Endothelial cell of umbilical vein (primary cell): Measurements from ENCODE around the gene GNAQ. TPM values are rescaled to one million over a fixed set of nuclear protein-coding genes. Genes with fewer than 3 reads are reported as not detected.

Source experiments
- BruUV-seq: library from RNA; stranded (reverse); fragments of 400-500 nt; replicated peaks from 2 replicates; lab custom pipeline; 2021; lab: Mats Ljungman, UMichigan
- CTCF ChIA-PET: fragments of 300-600, 350-600 bp; sonication (Branson Sonifier 250); formaldehyde crosslinking; loops from one replicate; lab custom pipeline; 2021; ENCODE audit warnings: antibody characterized with exemption, inconsistent platforms; lab: Charles Lee
- POLR2A ChIA-PET: fragments of 300-600, 350-600 bp; sonication (Branson Sonifier 250); formaldehyde crosslinking; loops from one replicate; lab custom pipeline; 2021; ENCODE audit warnings: antibody characterized with exemption, inconsistent platforms; lab: Charles Lee
- DNase-seq: peaks from one replicate; pipeline ENCODE4 v3.0.0-alpha.2; 2011; ENCODE audit warnings: low read depth, low spot score
- FAIRE-seq: peaks from 2 replicates; lab custom pipeline; 2011; peaks lifted over from hg19 to GRCh38; lab: Jason Lieb, UNC
- H2AFZ ChIP-seq: 2 replicates; pipeline ENCODE4 v1.6.0; 2012; ENCODE audit warnings: low read depth, low read length, control low read depth, inconsistent platforms
- H3K27ac ChIP-seq: 2 replicates; pipeline ENCODE4 v1.5.1; 2011; ENCODE audit warnings: low read depth, mild to moderate bottlenecking, control low read depth, low read length, moderate library complexity; ENCODE audit not compliant: insufficient read depth
- H3K27me3 ChIP-seq, 2 experiments: 2 replicates each; pipeline versions ENCODE4 v1.6.0 to v1.6.1; 2011; ENCODE audit warnings: low read length in 2 of 2, mixed read lengths in 1 of 2; ENCODE audit not compliant: control insufficient read depth in 2 of 2, insufficient read depth in 2 of 2
- H3K36me3 ChIP-seq, 2 experiments: 2 replicates in 1 of 2; 3 replicates in 1 of 2; pipeline ENCODE4 v1.5.1; 2011; ENCODE audit warnings: low read length in 2 of 2, mild to moderate bottlenecking in 1 of 2, moderate library complexity in 1 of 2; ENCODE audit not compliant: control insufficient read depth in 2 of 2, insufficient read depth in 2 of 2; ENCODE audit errors: extremely low read depth in 1 of 2
- H3K4me1 ChIP-seq: 3 replicates; pipeline ENCODE4 v1.5.1; 2011; ENCODE audit warnings: mild to moderate bottlenecking, low read length; ENCODE audit not compliant: control insufficient read depth, insufficient read depth; ENCODE audit errors: extremely low read depth
- H3K4me2 ChIP-seq: 2 replicates; pipeline ENCODE4 v1.6.1; 2011; ENCODE audit warnings: low read length, control low read depth, mixed read lengths; ENCODE audit not compliant: insufficient read depth
- H3K4me3 ChIP-seq, 3 experiments: fragments of 200-600 bp in 1 of 3; sonication (generic), shearing (Covaris generic) in 1 of 3; replicated peaks in 1 of 3; 2 replicates each; pipeline ENCODE4 v1.5.1; 2011 to 2016; ENCODE audit warnings: control low read depth in 3 of 3, low read length in 3 of 3, mild to moderate bottlenecking in 2 of 3, inconsistent platforms in 1 of 3, low read depth in 1 of 3, moderate library complexity in 1 of 3; ENCODE audit not compliant: insufficient read depth in 1 of 3
- H3K79me2 ChIP-seq: 2 replicates; pipeline ENCODE4 v1.6.0; 2012; ENCODE audit warnings: low read length, inconsistent platforms; ENCODE audit not compliant: control insufficient read depth, insufficient read depth
- H3K9ac ChIP-seq: replicated peaks from 2 replicates; pipeline ENCODE3; 2011; ENCODE audit warnings: low read length, control low read depth; ENCODE audit not compliant: insufficient read depth; ENCODE audit errors: extremely low read depth
- H3K9me1 ChIP-seq: replicated peaks from 3 replicates; pipeline ENCODE4 v1.6.0; 2011; ENCODE audit warnings: mild to moderate bottlenecking, low read length; ENCODE audit not compliant: control insufficient read depth, insufficient read depth; ENCODE audit errors: extremely low read depth
- H3K9me3 ChIP-seq: replicated peaks from 2 replicates; pipeline ENCODE4 v1.5.1; 2012; ENCODE audit warnings: low read length, inconsistent platforms; ENCODE audit not compliant: control insufficient read depth, insufficient read depth
- H4K20me1 ChIP-seq: replicated peaks from 2 replicates; pipeline ENCODE3; 2011; ENCODE audit warnings: mild to moderate bottlenecking, low read length; ENCODE audit not compliant: control insufficient read depth, insufficient read depth; ENCODE audit errors: extremely low read depth
- GATA2 ChIP-seq: IDR thresholded peaks from 2 replicates; pipeline ENCODE4 v1.7.0; 2011; ENCODE audit warnings: low read depth, mild to moderate bottlenecking, moderate library complexity, mixed read lengths, low read length; ENCODE audit not compliant: insufficient read length, insufficient read depth
- MYC ChIP-seq: IDR thresholded peaks from one replicate; pipeline ENCODE4 v1.6.1; 2011; ENCODE audit warnings: mild to moderate bottlenecking, low read depth, low read length
- POLR2AphosphoS5 ChIP-seq: IDR thresholded peaks from 2 replicates; pipeline ENCODE4 v1.6.1; 2012; ENCODE audit warnings: low read depth, mild to moderate bottlenecking, control low read depth, low read length, moderate library complexity; ENCODE audit not compliant: insufficient read depth
- dilution Hi-C: fragments of 300-500 bp; cut with MboI; formaldehyde crosslinking; loops from one replicate; pipeline ENCODE4 v1.15.0; 2019; ENCODE audit warnings: low sequenced_read_pairs; ENCODE audit not compliant: extremely low pct_ligation_motif_present
- intact Hi-C: fragments of 100-400 bp; cut with micrococcal nuclease; formaldehyde crosslinking; loops from one replicate; pipeline ENCODE4 v1.10.0; 2022
- polyA plus RNA-seq, 4 experiments: library from polyadenylated mRNA; depleted of rRNA in 3 of 4; stranded (reverse) in 3 of 4; unstranded in 1 of 4; fragments of >200 nt; gene quantifications; 2 replicates each; pipeline versions ENCODE4 v1.2.1 to v1.2.3, GENCODE V29; 2011 to 2012; ENCODE audit warnings: missing spikeins in 1 of 4
- total RNA-seq: library from RNA; stranded (reverse); gene quantifications from 2 replicates; pipeline ENCODE4 v1.2.3, GENCODE V29; 2021
- TF ChIP-seq, protein P1 (sequence below), 2 donors: IDR thresholded peaks; 1 replicate in 1 of 2; 2 replicates in 1 of 2; pipeline ENCODE4 v1.5.1; 2011; ENCODE audit warnings: low read length in 2 of 2, mild to moderate bottlenecking in 2 of 2, moderate library complexity in 2 of 2, control low read depth in 1 of 2, inconsistent platforms in 1 of 2, low read depth in 1 of 2; ENCODE audit not compliant: insufficient read depth in 1 of 2; ENCODE audit errors: extremely low read depth in 1 of 2

The GNAQ gene
- total and polyA plus RNA-seq, 2 donors (not counting 3 experiments of a cell fraction or from before 2014, with no cell fraction given), result 26.1 to 67.3 TPM

GRCh38 chr9:77981332-77981731, 50.3 kb downstream of the GNAQ start:
- FAIRE-seq, result peak; percentile 80
- peaks cover 0 to 2% of the 10 kb centered on the region in 2 experiments for H3K36me3 ChIP-seq
- H3K4me1 ChIP-seq, result peaks cover 40% of the 10 kb centered on the region
- CTCF ChIA-PET, result interaction anchor here (0.9 to 2.2 kb wide), 7 partner anchors 8 to 142 kb away, joined by 3 to 22 read pairs (median 4); no protein-coding TSS in a partner anchor
- no peak overlapping the region for H3K27ac ChIP-seq
- dilution Hi-C loops, result no loop called here
- H3K27me3 ChIP-seq, result no peaks in the 10 kb centered on the region
- no peak overlapping the region for H3K4me3 ChIP-seq
- no peak overlapping the region for H2AFZ ChIP-seq
- peaks cover 58% of the 10 kb centered on the region for H3K79me2 ChIP-seq
- H3K9me1 ChIP-seq, result no peaks in the 10 kb centered on the region
- H3K9ac ChIP-seq, result no peak overlapping the region
- TF ChIP-seq POLR2AphosphoS5, result peak; percentile 20
- TF ChIP-seq MYC, result no peak
- no peaks in the 10 kb centered on the region for H3K9me3 ChIP-seq
- BruUV-seq, result no TSS peak
- POLR2A ChIA-PET, result no interaction called here
- intact Hi-C loops, result loop anchor here (1.0 kb wide), 1 partner anchor 8 kb away; no protein-coding TSS in a partner anchor
- peak overlapping the region; percentile 3 for H3K4me2 ChIP-seq
- no peaks in the 10 kb centered on the region for H4K20me1 ChIP-seq
- peak; percentile 72 for DNase-seq

GRCh38 chr9:77980622-77981021, 51.0 kb downstream of the GNAQ start:
- Histone ChIP-seq H3K4me2 (peak overlapping the region; percentile 3), H3K4me1 (peaks cover 40% of the 10 kb centered on the region), H3K9me3 (no peaks in the 10 kb centered on the region), H3K9me1 (no peaks in the 10 kb centered on the region), H4K20me1 (no peaks in the 10 kb centered on the region), H3K4me3 (no peak overlapping the region), H2AFZ (no peak overlapping the region), H3K27ac (no peak overlapping the region), H3K36me3 (peaks cover 0 to 2% of the 10 kb centered on the region in 2 experiments), H3K27me3 (no peaks in the 10 kb centered on the region), H3K9ac (no peak overlapping the region), H3K79me2 (peaks cover 60% of the 10 kb centered on the region)
- FAIRE-seq (no peak), DNase-seq (peak; percentile 37)
- dilution Hi-C loops (no loop called here), intact Hi-C loops (loop anchor here (1.0 kb wide), 1 partner anchor 9 kb away; no protein-coding TSS in a partner anchor)
- no peak for TF ChIP-seq GATA2
- TF ChIP-seq, protein P1, sequence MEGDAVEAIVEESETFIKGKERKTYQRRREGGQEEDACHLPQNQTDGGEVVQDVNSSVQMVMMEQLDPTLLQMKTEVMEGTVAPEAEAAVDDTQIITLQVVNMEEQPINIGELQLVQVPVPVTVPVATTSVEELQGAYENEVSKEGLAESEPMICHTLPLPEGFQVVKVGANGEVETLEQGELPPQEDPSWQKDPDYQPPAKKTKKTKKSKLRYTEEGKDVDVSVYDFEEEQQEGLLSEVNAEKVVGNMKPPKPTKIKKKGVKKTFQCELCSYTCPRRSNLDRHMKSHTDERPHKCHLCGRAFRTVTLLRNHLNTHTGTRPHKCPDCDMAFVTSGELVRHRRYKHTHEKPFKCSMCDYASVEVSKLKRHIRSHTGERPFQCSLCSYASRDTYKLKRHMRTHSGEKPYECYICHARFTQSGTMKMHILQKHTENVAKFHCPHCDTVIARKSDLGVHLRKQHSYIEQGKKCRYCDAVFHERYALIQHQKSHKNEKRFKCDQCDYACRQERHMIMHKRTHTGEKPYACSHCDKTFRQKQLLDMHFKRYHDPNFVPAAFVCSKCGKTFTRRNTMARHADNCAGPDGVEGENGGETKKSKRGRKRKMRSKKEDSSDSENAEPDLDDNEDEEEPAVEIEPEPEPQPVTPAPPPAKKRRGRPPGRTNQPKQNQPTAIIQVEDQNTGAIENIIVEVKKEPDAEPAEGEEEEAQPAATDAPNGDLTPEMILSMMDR (IDR thresholded peaks at IDR 0.05; ENCODE audit: extremely low read depth in 1 of 2, insufficient read depth in 1 of 2, low read depth in 1 of 2, low read length in 2 of 2), result no peak
- no peak for TF ChIP-seq POLR2AphosphoS5
- ChIA-PET CTCF (interaction anchor here (0.7 to 2.2 kb wide), 7 partner anchors 16 to 142 kb away, joined by 3 to 22 read pairs (median 4); no protein-coding TSS in a partner anchor), POLR2A (no interaction called here)
- BruUV-seq, result no TSS peak
